KMS-11 (cell line): ENCODE data around the gene ZNF80.

ENCODE experiments used
- H2AFZ ChIP-seq: fragments of 200-600 bp; sonication (generic); 2 replicates; pipeline ENCODE4 v1.6.1; 2016; ENCODE audit warnings: antibody characterized with exemption, mixed run types, low read depth
- H3K27ac ChIP-seq: fragments of 200-600 bp; sonication (generic); 2 replicates; pipeline ENCODE4 v1.6.1; 2016; ENCODE audit warnings: mild to moderate bottlenecking, mixed run types
- H3K27me3 ChIP-seq: fragments of 200-600 bp; sonication (generic); 2 replicates; pipeline ENCODE4 v1.6.1; 2017; ENCODE audit warnings: mild to moderate bottlenecking, low read depth, mixed run types, moderate library complexity; ENCODE audit not compliant: insufficient read depth
- H3K36me3 ChIP-seq: fragments of 200-600 bp; sonication (generic); 2 replicates; pipeline ENCODE4 v1.6.1; 2017; ENCODE audit warnings: mild to moderate bottlenecking, mixed run types; ENCODE audit not compliant: insufficient read depth
- H3K4me1 ChIP-seq: fragments of 200-600 bp; sonication (generic); 2 replicates; pipeline ENCODE4 v1.6.1; 2016; ENCODE audit warnings: mild to moderate bottlenecking, low read depth, mixed run types; ENCODE audit not compliant: poor library complexity, severe bottlenecking
- H3K4me2 ChIP-seq: fragments of 200-600 bp; sonication (generic); 2 replicates; pipeline ENCODE4 v1.7.0; 2016; ENCODE audit warnings: mild to moderate bottlenecking, mixed run types
- H3K4me3 ChIP-seq: fragments of 200-600 bp; sonication (generic); IDR thresholded peaks from 2 replicates; pipeline ENCODE4 v1.6.1; 2017; ENCODE audit warnings: low read depth, low read length, mixed read lengths; ENCODE audit not compliant: insufficient read depth
- H3K79me2 ChIP-seq: fragments of 200-600 bp; sonication (generic); 2 replicates; pipeline ENCODE4 v1.6.1; 2016; ENCODE audit warnings: low read depth, mixed run types; ENCODE audit not compliant: insufficient read depth
- H3K9ac ChIP-seq: fragments of 200-600 bp; sonication (generic); 2 replicates; pipeline ENCODE4 v1.6.1; 2016; ENCODE audit warnings: mild to moderate bottlenecking, mixed run types
- H4K20me1 ChIP-seq: fragments of 200-600 bp; sonication (generic); 2 replicates; pipeline ENCODE4 v1.6.1; 2016; ENCODE audit warnings: mild to moderate bottlenecking, mixed run types; ENCODE audit not compliant: insufficient read depth
- TF ChIP-seq, protein P1 (sequence below): fragments of 200-600 bp; sonication (generic); conservative IDR thresholded peaks from 2 replicates; pipeline ENCODE4 v1.6.1; 2017; ENCODE audit warnings: low read depth, mild to moderate bottlenecking, antibody characterized with exemption, low read length, moderate library complexity, mixed read lengths

Gene ZNF80

DNA sequence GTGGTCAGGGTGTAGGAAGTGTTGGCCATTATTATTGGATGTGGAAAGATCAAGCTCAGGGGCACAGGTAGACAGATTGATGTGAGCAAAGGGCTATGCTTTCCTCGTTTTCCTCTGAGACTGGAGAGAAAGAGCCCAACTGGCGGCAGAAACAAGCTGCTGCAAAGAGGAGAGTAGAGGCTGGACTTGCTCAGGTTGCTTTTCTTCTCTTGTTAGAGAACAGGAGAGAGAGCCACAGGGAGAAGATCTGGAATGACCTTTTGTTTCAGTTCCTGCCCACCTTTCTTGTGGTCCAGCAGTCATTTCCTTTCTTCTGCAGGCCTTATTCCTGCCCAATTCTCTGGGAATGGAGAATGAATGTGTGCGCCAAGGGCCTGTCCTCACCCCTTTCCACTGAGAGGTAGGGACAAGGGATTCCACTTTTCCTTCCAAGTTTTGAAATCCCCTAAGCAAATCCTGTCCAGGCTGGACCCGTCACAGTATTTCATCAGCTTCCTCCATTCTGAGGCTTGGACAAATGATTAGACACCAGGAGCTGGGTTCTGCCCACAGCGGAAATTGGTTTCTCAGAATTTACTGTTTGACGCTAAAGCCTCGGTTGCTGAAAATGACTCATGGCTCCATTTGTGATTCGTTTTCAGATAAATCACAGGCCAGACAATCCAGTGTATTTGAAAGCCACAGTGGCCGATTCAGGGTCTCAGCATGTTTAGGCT lies 16.1 kb downstream of the ZNF80 start:
- TF ChIP-seq, protein P1, sequence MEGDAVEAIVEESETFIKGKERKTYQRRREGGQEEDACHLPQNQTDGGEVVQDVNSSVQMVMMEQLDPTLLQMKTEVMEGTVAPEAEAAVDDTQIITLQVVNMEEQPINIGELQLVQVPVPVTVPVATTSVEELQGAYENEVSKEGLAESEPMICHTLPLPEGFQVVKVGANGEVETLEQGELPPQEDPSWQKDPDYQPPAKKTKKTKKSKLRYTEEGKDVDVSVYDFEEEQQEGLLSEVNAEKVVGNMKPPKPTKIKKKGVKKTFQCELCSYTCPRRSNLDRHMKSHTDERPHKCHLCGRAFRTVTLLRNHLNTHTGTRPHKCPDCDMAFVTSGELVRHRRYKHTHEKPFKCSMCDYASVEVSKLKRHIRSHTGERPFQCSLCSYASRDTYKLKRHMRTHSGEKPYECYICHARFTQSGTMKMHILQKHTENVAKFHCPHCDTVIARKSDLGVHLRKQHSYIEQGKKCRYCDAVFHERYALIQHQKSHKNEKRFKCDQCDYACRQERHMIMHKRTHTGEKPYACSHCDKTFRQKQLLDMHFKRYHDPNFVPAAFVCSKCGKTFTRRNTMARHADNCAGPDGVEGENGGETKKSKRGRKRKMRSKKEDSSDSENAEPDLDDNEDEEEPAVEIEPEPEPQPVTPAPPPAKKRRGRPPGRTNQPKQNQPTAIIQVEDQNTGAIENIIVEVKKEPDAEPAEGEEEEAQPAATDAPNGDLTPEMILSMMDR = no peak
- Histone ChIP-seq H4K20me1 (no peaks in the 10 kb centered on the region), H3K9ac (no peak overlapping the region), H3K36me3 (no peaks in the 10 kb centered on the region), H3K4me1 (no peaks in the 10 kb centered on the region), H3K27ac (no peak overlapping the region), H3K4me2 (no peak overlapping the region), H3K27me3 (no peaks in the 10 kb centered on the region), H2AFZ (no peak overlapping the region), H3K4me3 (no peak overlapping the region), H3K79me2 (no peaks in the 10 kb centered on the region)

GRCh38 chr3:114219741-114220140 lies 17.6 kb downstream of the ZNF80 start:
- H2AFZ ChIP-seq = no peak overlapping the region
- H3K4me2 ChIP-seq = no peak overlapping the region
- TF ChIP-seq, protein P1 = no peak
- H3K4me1 ChIP-seq = no peaks in the 10 kb centered on the region
- H3K4me3 ChIP-seq = no peak overlapping the region
- no peaks in the 10 kb centered on the region for H3K79me2 ChIP-seq
- no peaks in the 10 kb centered on the region for H3K36me3 ChIP-seq
- no peaks in the 10 kb centered on the region for H3K27me3 ChIP-seq
- no peak overlapping the region for H3K27ac ChIP-seq
- no peaks in the 10 kb centered on the region for H4K20me1 ChIP-seq
- H3K9ac ChIP-seq = no peak overlapping the region

DNA sequence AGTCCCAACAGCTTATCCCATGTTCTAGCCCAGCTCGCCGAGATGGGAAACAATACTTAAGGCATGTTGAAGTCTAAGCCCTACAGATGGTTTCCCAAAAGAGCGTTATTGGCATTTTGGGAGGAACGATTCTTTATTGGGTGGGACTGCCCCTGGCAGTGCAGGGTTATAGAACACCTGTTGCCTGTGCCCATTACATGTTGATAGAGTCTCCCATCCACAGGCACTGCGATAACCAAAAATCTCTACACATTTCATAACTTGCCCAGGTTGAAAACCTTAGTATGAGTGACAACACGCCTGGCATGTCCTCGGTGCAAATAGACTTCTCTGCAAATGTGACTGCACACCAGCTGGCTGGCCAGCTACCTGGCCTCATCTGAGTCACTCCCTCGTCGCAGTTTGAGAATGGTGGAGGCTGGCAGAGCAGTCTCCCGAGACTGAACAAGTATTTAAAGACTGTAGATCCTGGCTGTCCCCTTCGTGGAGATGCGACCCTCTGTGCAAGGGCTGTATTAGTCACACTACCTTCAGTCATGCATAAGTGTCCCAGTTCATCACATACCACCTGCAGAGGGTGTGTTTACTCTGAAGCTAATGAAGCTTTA lies 18.7 kb downstream of the ZNF80 start:
- Histone ChIP-seq H3K4me2 (no peak overlapping the region), H3K9ac (no peak overlapping the region), H3K27me3 (no peaks in the 10 kb centered on the region), H3K4me1 (no peaks in the 10 kb centered on the region), H3K36me3 (no peaks in the 10 kb centered on the region), H3K79me2 (no peaks in the 10 kb centered on the region), H3K27ac (no peak overlapping the region), H2AFZ (no peak overlapping the region), H3K4me3 (no peak overlapping the region), H4K20me1 (no peaks in the 10 kb centered on the region)
- TF ChIP-seq, protein P1 = no peak

GRCh38 chr3:114218006-114218405 lies 19.4 kb downstream of the ZNF80 start:
- Histone ChIP-seq H4K20me1 (no peaks in the 10 kb centered on the region), H3K9ac (no peak overlapping the region), H3K4me3 (no peak overlapping the region), H3K4me2 (no peak overlapping the region), H3K4me1 (no peaks in the 10 kb centered on the region), H3K27me3 (no peaks in the 10 kb centered on the region), H3K36me3 (no peaks in the 10 kb centered on the region), H3K27ac (no peak overlapping the region), H2AFZ (no peak overlapping the region), H3K79me2 (no peaks in the 10 kb centered on the region)
- TF ChIP-seq, protein P1 = no peak
